ENCODE results near the gene ERCC6. TPM values are rescaled to one million over a fixed set of nuclear protein-coding genes. Genes with fewer than 3 reads are reported as not detected.

ERCC6 gene
- total and polyA plus RNA-seq, 12 donors = 3.7 to 27.9 (median 16.8) TPM

GRCh38 chr10:49484486-49485235 lies 54.3 kb downstream of the ERCC6 start:
- TF ChIP-seq POLR2A (IDR thresholded peaks at IDR 0.05) (no peak), CTCF (IDR thresholded peaks at IDR 0.05) (no peak)
- DNase-seq = no peak
- 94 to 98% (median 95%) methylated on average over 6 of the region's 6 CpGs for WGBS, 4 donors
- intact Hi-C loops (cut with DNase I) = no loop called here
- no peaks in the 10 kb centered on the region for H3K9me3 ChIP-seq (replicated peaks in 1 of 3)
- H3K27me3 ChIP-seq = no peaks in the 10 kb centered on the region
- peaks cover 0 to 5% of the 10 kb centered on the region in 2 donors for H3K36me3 ChIP-seq (replicated peaks in 1 of 2)
- peaks cover 0 to 9% of the 10 kb centered on the region in 2 donors for H3K4me1 ChIP-seq (replicated peaks in 1 of 2)
- H3K27ac ChIP-seq = no peak overlapping the region
- no peak overlapping the region for H3K4me3 ChIP-seq

GRCh38 chr10:49478819-49479218 lies 60.1 kb downstream of the ERCC6 start:
- DNase-seq = no peak
- no peak for TF ChIP-seq POLR2A (IDR thresholded peaks at IDR 0.05)
- TF ChIP-seq CTCF (IDR thresholded peaks at IDR 0.05) = no peak
- Histone ChIP-seq H3K9me3 (replicated peaks in 1 of 3) (no peaks in the 10 kb centered on the region), H3K4me1 (replicated peaks in 1 of 2) (no peaks in the 10 kb centered on the region), H3K27ac (no peak overlapping the region), H3K4me3 (no peak overlapping the region), H3K36me3 (replicated peaks in 1 of 2) (peaks cover 0 to 31% of the 10 kb centered on the region in 2 donors), H3K27me3 (no peaks in the 10 kb centered on the region)
- intact Hi-C loops (cut with DNase I) = no loop called here
- 93 to 99% (median 96%) methylated on average over 3 of the region's 3 CpGs for WGBS, 4 donors

GRCh38 chr10:49474901-49475300 lies 64.0 kb downstream of the ERCC6 start:
- Histone ChIP-seq H3K27me3 (no peaks in the 10 kb centered on the region), H3K36me3 (replicated peaks in 1 of 2) (peaks cover 0 to 64% of the 10 kb centered on the region in 2 donors), H3K4me1 (replicated peaks in 1 of 2) (no peaks in the 10 kb centered on the region), H3K9me3 (replicated peaks in 1 of 3) (no peaks in the 10 kb centered on the region), H3K27ac (no peak overlapping the region), H3K4me3 (no peak overlapping the region)
- intact Hi-C loops (cut with DNase I) = no loop called here
- DNase-seq = no peak
- TF ChIP-seq CTCF (IDR thresholded peaks at IDR 0.05) (no peak), POLR2A (IDR thresholded peaks at IDR 0.05) (no peak)
- WGBS, 4 donors = 70 to 87% (median 79%) methylated on average over 3 of the region's 3 CpGs

GRCh38 chr10:49471532-49471931 lies 67.4 kb downstream of the ERCC6 start:
- no peak overlapping the region for H3K4me3 ChIP-seq
- peaks cover 0 to 76% of the 10 kb centered on the region in 2 donors for H3K36me3 ChIP-seq (replicated peaks in 1 of 2)
- H3K4me1 ChIP-seq (replicated peaks in 1 of 2) = no peaks in the 10 kb centered on the region
- intact Hi-C loops (cut with DNase I) = no loop called here
- H3K27me3 ChIP-seq = no peaks in the 10 kb centered on the region
- H3K27ac ChIP-seq = no peak overlapping the region
- TF ChIP-seq POLR2A (IDR thresholded peaks at IDR 0.05) = no peak
- no peak for TF ChIP-seq CTCF (IDR thresholded peaks at IDR 0.05)
- WGBS, 4 donors = 78 to 90% (median 87%) methylated on average over 3 of the region's 3 CpGs
- H3K9me3 ChIP-seq (replicated peaks in 1 of 3) = no peaks in the 10 kb centered on the region
- no peak for DNase-seq
